Measurements from ENCODE around the gene RFFL.

RFFL gene

GRCh38 chr17:34998205-34998604, 65.3 kb downstream of the RFFL start:
- H4K8ac ChIP-seq (ENCODE audit: low read depth, low read length), result no peak overlapping the region
- H2BK120ac ChIP-seq (ENCODE audit: low read depth, low read length), result no peak overlapping the region
- H3K14ac ChIP-seq (ENCODE audit: low read length), result no peak overlapping the region
- no peak overlapping the region for H3K18ac ChIP-seq (ENCODE audit: low read length)
- no peak overlapping the region for H4K91ac ChIP-seq (ENCODE audit: low read depth, low read length, poor library complexity)
- H2BK5ac ChIP-seq (ENCODE audit: low read length), result no peak overlapping the region
- peaks cover 85 to 96% of the 10 kb centered on the region in 2 donors for H3K36me3 ChIP-seq (replicated peaks in 1 of 2; ENCODE audit: control insufficient read depth in 2 of 2, insufficient read depth in 2 of 2, low read length in 2 of 2)
- H3K9ac ChIP-seq (ENCODE audit: low read depth, low read length, poor library complexity), result no peak overlapping the region
- no CpG with 5 or more reads among the region's 5 CpGs for WGBS, 2 donors (ENCODE audit: extremely low coverage in 2 of 2, insufficient read length in 2 of 2, insufficient replicate concordance in 1 of 2)
- H3K4me3 ChIP-seq (ENCODE audit: low read length in 2 of 2), result no peak overlapping the region
- H2BK15ac ChIP-seq (ENCODE audit: low read length), result no peak overlapping the region
- no peaks in the 10 kb centered on the region for H3K27me3 ChIP-seq (ENCODE audit: control insufficient read depth in 3 of 3, insufficient read depth in 3 of 3, low read depth in 1 of 3, low read length in 3 of 3)
- H2BK12ac ChIP-seq (ENCODE audit: low read length), result no peak overlapping the region
- no peak overlapping the region for H3K4ac ChIP-seq (ENCODE audit: low read length)
- H2AFZ ChIP-seq (ENCODE audit: low read length), result no peak overlapping the region
- H3K27ac ChIP-seq (replicated peaks; ENCODE audit: low read length), result no peak overlapping the region
- H3K23ac ChIP-seq (ENCODE audit: low read depth, low read length, poor library complexity), result no peak overlapping the region
- no peak overlapping the region for H3K4me2 ChIP-seq (ENCODE audit: insufficient read depth, low read length, poor library complexity, severe bottlenecking)
- H2AK5ac ChIP-seq (ENCODE audit: low read depth, low read length), result no peak overlapping the region
- H3K9me3 ChIP-seq (replicated peaks in 1 of 2; ENCODE audit: control insufficient read depth in 2 of 2, insufficient read depth in 1 of 2, low read depth in 1 of 2, low read length in 2 of 2), result no peaks in the 10 kb centered on the region
- DNase-seq (ENCODE audit: low spot score), result peak; percentile 26
- no peaks in the 10 kb centered on the region for H3K4me1 ChIP-seq (ENCODE audit: control insufficient read depth in 2 of 2, insufficient read depth in 1 of 2, low read depth in 1 of 2, low read length in 2 of 2)
- H3K79me1 ChIP-seq (ENCODE audit: low read depth, low read length), result no peaks in the 10 kb centered on the region

- H3K4me1 ChIP-seq (ENCODE audit: control insufficient read depth in 2 of 2, insufficient read depth in 1 of 2, low read depth in 1 of 2, low read length in 2 of 2), result no peaks in the 10 kb centered on the region
- H3K9me3 ChIP-seq (replicated peaks in 1 of 2; ENCODE audit: control insufficient read depth in 2 of 2, insufficient read depth in 1 of 2, low read depth in 1 of 2, low read length in 2 of 2), result no peaks in the 10 kb centered on the region
- H4K91ac ChIP-seq (ENCODE audit: low read depth, low read length, poor library complexity), result no peak overlapping the region
- H3K4me2 ChIP-seq (ENCODE audit: insufficient read depth, low read length, poor library complexity, severe bottlenecking), result no peak overlapping the region
- H3K14ac ChIP-seq (ENCODE audit: low read length), result no peak overlapping the region
- no peak overlapping the region for H3K23ac ChIP-seq (ENCODE audit: low read depth, low read length, poor library complexity)
- no peak overlapping the region for H4K8ac ChIP-seq (ENCODE audit: low read depth, low read length)
- no peak overlapping the region for H2BK5ac ChIP-seq (ENCODE audit: low read length)
- no peak overlapping the region for H2BK15ac ChIP-seq (ENCODE audit: low read length)
- no peak overlapping the region for H2BK120ac ChIP-seq (ENCODE audit: low read depth, low read length)
- no peaks in the 10 kb centered on the region for H3K27me3 ChIP-seq (ENCODE audit: control insufficient read depth in 3 of 3, insufficient read depth in 3 of 3, low read depth in 1 of 3, low read length in 3 of 3)
- H3K36me3 ChIP-seq (replicated peaks in 1 of 2; ENCODE audit: control insufficient read depth in 2 of 2, insufficient read depth in 2 of 2, low read length in 2 of 2), result peaks cover 85 to 96% of the 10 kb centered on the region in 2 donors
- DNase-seq (ENCODE audit: low spot score), result no peak
- H2BK12ac ChIP-seq (ENCODE audit: low read length), result no peak overlapping the region
- no CpG with 5 or more reads among the region's 11 CpGs for WGBS, 2 donors (ENCODE audit: extremely low coverage in 2 of 2, insufficient read length in 2 of 2, insufficient replicate concordance in 1 of 2)
- H3K18ac ChIP-seq (ENCODE audit: low read length), result no peak overlapping the region
- no peaks in the 10 kb centered on the region for H3K79me1 ChIP-seq (ENCODE audit: low read depth, low read length)
- no peak overlapping the region for H2AK5ac ChIP-seq (ENCODE audit: low read depth, low read length)
- no peak overlapping the region for H2AFZ ChIP-seq (ENCODE audit: low read length)
- H3K4ac ChIP-seq (ENCODE audit: low read length), result no peak overlapping the region
- no peak overlapping the region for H3K27ac ChIP-seq (replicated peaks; ENCODE audit: low read length)
- no peak overlapping the region for H3K9ac ChIP-seq (ENCODE audit: low read depth, low read length, poor library complexity)
- H3K4me3 ChIP-seq (ENCODE audit: low read length in 2 of 2), result no peak overlapping the region
Measured at GRCh38 chr17:34997355-34997862, 66.1 kb downstream of the RFFL start.

GRCh38 chr17:34996422-34997285, 66.9 kb downstream of the RFFL start:
- H3K79me1 ChIP-seq (ENCODE audit: low read depth, low read length), result no peaks in the 10 kb centered on the region
- no peak overlapping the region for H3K14ac ChIP-seq (ENCODE audit: low read length)
- no peak overlapping the region for H4K8ac ChIP-seq (ENCODE audit: low read depth, low read length)
- no peak overlapping the region for H3K23ac ChIP-seq (ENCODE audit: low read depth, low read length, poor library complexity)
- H2BK12ac ChIP-seq (ENCODE audit: low read length), result no peak overlapping the region
- peaks cover 85 to 96% of the 10 kb centered on the region in 2 donors for H3K36me3 ChIP-seq (replicated peaks in 1 of 2; ENCODE audit: control insufficient read depth in 2 of 2, insufficient read depth in 2 of 2, low read length in 2 of 2)
- no peak overlapping the region for H3K27ac ChIP-seq (replicated peaks; ENCODE audit: low read length)
- H2BK5ac ChIP-seq (ENCODE audit: low read length), result no peak overlapping the region
- H3K4me3 ChIP-seq (ENCODE audit: low read length in 2 of 2), result no peak overlapping the region
- no peak overlapping the region for H2AFZ ChIP-seq (ENCODE audit: low read length)
- no peak for DNase-seq (ENCODE audit: low spot score)
- no peaks in the 10 kb centered on the region for H3K9me3 ChIP-seq (replicated peaks in 1 of 2; ENCODE audit: control insufficient read depth in 2 of 2, insufficient read depth in 1 of 2, low read depth in 1 of 2, low read length in 2 of 2)
- no peak overlapping the region for H3K9ac ChIP-seq (ENCODE audit: low read depth, low read length, poor library complexity)
- no peak overlapping the region for H2BK15ac ChIP-seq (ENCODE audit: low read length)
- no peak overlapping the region for H3K4ac ChIP-seq (ENCODE audit: low read length)
- no peaks in the 10 kb centered on the region for H3K27me3 ChIP-seq (ENCODE audit: control insufficient read depth in 3 of 3, insufficient read depth in 3 of 3, low read depth in 1 of 3, low read length in 3 of 3)
- H3K4me2 ChIP-seq (ENCODE audit: insufficient read depth, low read length, poor library complexity, severe bottlenecking), result no peak overlapping the region
- H3K18ac ChIP-seq (ENCODE audit: low read length), result no peak overlapping the region
- no CpG with 5 or more reads among the region's 3 CpGs for WGBS, 2 donors (ENCODE audit: extremely low coverage in 2 of 2, insufficient read length in 2 of 2, insufficient replicate concordance in 1 of 2)
- H4K91ac ChIP-seq (ENCODE audit: low read depth, low read length, poor library complexity), result no peak overlapping the region
- H2BK120ac ChIP-seq (ENCODE audit: low read depth, low read length), result no peak overlapping the region
- H2AK5ac ChIP-seq (ENCODE audit: low read depth, low read length), result no peak overlapping the region
- H3K4me1 ChIP-seq (ENCODE audit: control insufficient read depth in 2 of 2, insufficient read depth in 1 of 2, low read depth in 1 of 2, low read length in 2 of 2), result no peaks in the 10 kb centered on the region

- no peak overlapping the region for H4K8ac ChIP-seq (ENCODE audit: low read depth, low read length)
- no peak overlapping the region for H3K9ac ChIP-seq (ENCODE audit: low read depth, low read length, poor library complexity)
- no peaks in the 10 kb centered on the region for H3K27me3 ChIP-seq (ENCODE audit: control insufficient read depth in 3 of 3, insufficient read depth in 3 of 3, low read depth in 1 of 3, low read length in 3 of 3)
- H4K91ac ChIP-seq (ENCODE audit: low read depth, low read length, poor library complexity), result no peak overlapping the region
- peaks cover 84 to 100% of the 10 kb centered on the region in 2 donors for H3K36me3 ChIP-seq (replicated peaks in 1 of 2; ENCODE audit: control insufficient read depth in 2 of 2, insufficient read depth in 2 of 2, low read length in 2 of 2)
- H2BK120ac ChIP-seq (ENCODE audit: low read depth, low read length), result no peak overlapping the region
- H3K4me1 ChIP-seq (ENCODE audit: control insufficient read depth in 2 of 2, insufficient read depth in 1 of 2, low read depth in 1 of 2, low read length in 2 of 2), result no peaks in the 10 kb centered on the region
- no peak for DNase-seq (ENCODE audit: low spot score)
- H3K9me3 ChIP-seq (replicated peaks in 1 of 2; ENCODE audit: control insufficient read depth in 2 of 2, insufficient read depth in 1 of 2, low read depth in 1 of 2, low read length in 2 of 2), result no peaks in the 10 kb centered on the region
- no peak overlapping the region for H3K4ac ChIP-seq (ENCODE audit: low read length)
- H3K4me3 ChIP-seq (ENCODE audit: low read length in 2 of 2), result no peak overlapping the region
- no peak overlapping the region for H3K18ac ChIP-seq (ENCODE audit: low read length)
- WGBS, 2 donors (ENCODE audit: extremely low coverage in 2 of 2, insufficient read length in 2 of 2, insufficient replicate concordance in 1 of 2), result no CpG with 5 or more reads among the region's 2 CpGs
- H3K79me1 ChIP-seq (ENCODE audit: low read depth, low read length), result no peaks in the 10 kb centered on the region
- no peak overlapping the region for H2AFZ ChIP-seq (ENCODE audit: low read length)
- no peak overlapping the region for H3K14ac ChIP-seq (ENCODE audit: low read length)
- no peak overlapping the region for H3K23ac ChIP-seq (ENCODE audit: low read depth, low read length, poor library complexity)
- H3K27ac ChIP-seq (replicated peaks; ENCODE audit: low read length), result no peak overlapping the region
- H2AK5ac ChIP-seq (ENCODE audit: low read depth, low read length), result no peak overlapping the region
- H2BK12ac ChIP-seq (ENCODE audit: low read length), result no peak overlapping the region
- H2BK5ac ChIP-seq (ENCODE audit: low read length), result no peak overlapping the region
- no peak overlapping the region for H3K4me2 ChIP-seq (ENCODE audit: insufficient read depth, low read length, poor library complexity, severe bottlenecking)
- H2BK15ac ChIP-seq (ENCODE audit: low read length), result no peak overlapping the region
Measured at GRCh38 chr17:34993031-34993430, 70.5 kb downstream of the RFFL start.

Data from neuronal stem cell (in vitro differentiated cells).